Cardiac muscle cell (in vitro differentiated cells and primary cell): Measurements from ENCODE around the gene FER1L5. TPM values are rescaled to one million over a fixed set of nuclear protein-coding genes. Genes with fewer than 3 reads are reported as not detected.
"Not testable (repeated sequence)": the region's sequence is repeated elsewhere in the genome, so short reads cannot be mapped to it uniquely, and the experiment has no call there.

ENCODE experiments used
- DNase-seq, 2 donors: peaks; one replicate each; pipeline versions ENCODE4 v3.0.0 to v3.0.0-alpha.2; 2010 to 2017; ENCODE audit warnings: low read depth in 1 of 2, low spot score in 1 of 2
- H3K27ac ChIP-seq: fragments of 200-600 bp; sonication (generic); 2 replicates; pipeline ENCODE4 v1.5.1; 2016
- H3K27me3 ChIP-seq: fragments of 200-600 bp; sonication (generic); 2 replicates; pipeline ENCODE4 v1.6.0; 2016; ENCODE audit warnings: control low read depth
- H3K36me3 ChIP-seq: fragments of 200-600 bp; sonication (generic); 2 replicates; pipeline ENCODE4 v1.5.1; 2016; ENCODE audit warnings: control low read depth
- H3K4me1 ChIP-seq: fragments of 200-600 bp; sonication (generic); 2 replicates; pipeline ENCODE4 v1.8.1; 2017; ENCODE audit warnings: low read depth, mild to moderate bottlenecking, mixed run types
- H3K4me3 ChIP-seq: fragments of 200-600 bp; sonication (generic); 2 replicates; pipeline ENCODE4 v1.5.1; 2016; ENCODE audit warnings: mild to moderate bottlenecking
- H3K9me3 ChIP-seq: fragments of 200-600 bp; sonication (generic); 2 replicates; pipeline ENCODE4 v1.5.1; 2017; ENCODE audit warnings: low read depth, mild to moderate bottlenecking, control low read depth
- CTCF ChIP-seq: IDR thresholded peaks from 2 replicates; pipeline ENCODE4 v1.5.1; 2012; ENCODE audit warnings: low read depth, mild to moderate bottlenecking, low read length
- polyA plus RNA-seq: library from polyadenylated mRNA; unstranded; fragments of >200 nt; fragmentation: Nextera tagmentation; extraction: Ambion mirVana; gene quantifications from 2 replicates; pipeline ENCODE4 v1.2.1, GENCODE V29; 2016
- total RNA-seq: library from RNA; depleted of rRNA; stranded (reverse); fragments of >200 nt; gene quantifications from 2 replicates; pipeline ENCODE4 v1.2.3, GENCODE V29; 2016

Gene FER1L5
- total and polyA plus RNA-seq, 2 experiments from 2014 or later = 1.9 to 2.1 TPM

GRCh38 chr2:96663177-96663576 lies 20.6 kb downstream of the FER1L5 start:
- TF ChIP-seq CTCF = no peak

DNA sequence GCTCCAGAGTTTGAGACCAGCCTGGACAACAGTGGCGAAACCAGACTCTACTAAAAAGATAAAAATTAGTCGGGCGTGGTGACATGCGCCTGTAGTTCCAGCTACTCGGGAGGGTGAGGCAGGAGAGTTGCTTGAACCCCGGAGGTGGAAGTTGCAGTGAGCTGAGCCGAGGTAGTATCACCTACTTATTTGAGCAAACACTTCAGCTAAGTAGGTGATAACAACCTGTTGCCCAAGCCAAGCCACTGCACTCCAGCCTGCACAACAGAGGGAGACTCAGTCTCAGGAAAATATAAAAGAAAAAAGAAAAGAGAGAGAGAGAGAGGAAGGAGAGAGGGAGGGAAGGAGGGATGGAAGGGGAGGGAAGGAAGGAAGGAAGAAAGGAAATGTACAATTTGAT lies 21.3 kb downstream of the FER1L5 start:
- no peak overlapping the region for H3K27ac ChIP-seq
- H3K4me3 ChIP-seq = no peak overlapping the region
- H3K27me3 ChIP-seq = no peaks in the 10 kb centered on the region
- no peak for DNase-seq
- peaks cover 9% of the 10 kb centered on the region for H3K4me1 ChIP-seq
- no peaks in the 10 kb centered on the region for H3K9me3 ChIP-seq
- TF ChIP-seq CTCF = no peak
- H3K36me3 ChIP-seq = no peaks in the 10 kb centered on the region

More at GRCh38 chr2:96663177-96663576, 20.6 kb downstream of the FER1L5 start:
- H3K27ac ChIP-seq = no peak overlapping the region
- H3K4me1 ChIP-seq = peaks cover 9% of the 10 kb centered on the region
- H3K4me3 ChIP-seq = no peak overlapping the region
- H3K9me3 ChIP-seq = no peaks in the 10 kb centered on the region
- no peaks in the 10 kb centered on the region for H3K36me3 ChIP-seq
- no peak for DNase-seq
- no peaks in the 10 kb centered on the region for H3K27me3 ChIP-seq

GRCh38 chr2:96664366-96664925 lies 21.9 kb downstream of the FER1L5 start:
- Histone ChIP-seq H3K36me3 (no peaks in the 10 kb centered on the region), H3K27me3 (no peaks in the 10 kb centered on the region), H3K9me3 (no peaks in the 10 kb centered on the region), H3K4me3 (no peak overlapping the region), H3K4me1 (peaks cover 9% of the 10 kb centered on the region), H3K27ac (peak overlapping the region; percentile 96)
- TF ChIP-seq CTCF = no peak
- no peak for DNase-seq

- peak overlapping the region; percentile 96 for H3K27ac ChIP-seq
- H3K4me3 ChIP-seq = no peak overlapping the region
- no peaks in the 10 kb centered on the region for H3K27me3 ChIP-seq
- H3K36me3 ChIP-seq = no peaks in the 10 kb centered on the region
- H3K9me3 ChIP-seq = no peaks in the 10 kb centered on the region
- peak; percentile 70 to 99 for DNase-seq
- no peak for TF ChIP-seq CTCF
- peaks cover 9% of the 10 kb centered on the region for H3K4me1 ChIP-seq
Observed at GRCh38 chr2:96665083-96665569, 22.6 kb downstream of the FER1L5 start.

- H3K27me3 ChIP-seq, H3K9me3 ChIP-seq: not testable (repeated sequence)
- H3K27ac ChIP-seq = peak overlapping the region; percentile 96
Observed at GRCh38 chr2:96665717-96666116, 23.2 kb downstream of the FER1L5 start.

GRCh38 chr2:96668771-96669170 lies 26.2 kb downstream of the FER1L5 start:
- Histone ChIP-seq H3K4me3 (no peak overlapping the region), H3K9me3 (no peaks in the 10 kb centered on the region), H3K27me3 (no peaks in the 10 kb centered on the region), H3K27ac (no peak overlapping the region), H3K4me1 (peaks cover 6% of the 10 kb centered on the region), H3K36me3 (no peaks in the 10 kb centered on the region)
- no peak for TF ChIP-seq CTCF
- no peak for DNase-seq

More at GRCh38 chr2:96665717-96666116, 23.2 kb downstream of the FER1L5 start:
- not testable (repeated sequence) for DNase-seq, H3K36me3 ChIP-seq, H3K4me3 ChIP-seq, H3K4me1 ChIP-seq
